PC-9 (cell line): ENCODE measurements around the gene KRT77.

Source experiments
- EZH2 ChIP-seq: fragments of 200-600 bp; sonication (generic); IDR thresholded peaks from 2 replicates; pipeline ENCODE4 v1.8.0; 2017; ENCODE audit warnings: antibody characterized with exemption, low read depth
- TF ChIP-seq, protein P1 (sequence below): fragments of 200-600 bp; sonication (generic); conservative IDR thresholded peaks from 2 replicates; pipeline ENCODE4 v1.6.1; 2017; ENCODE audit warnings: mixed run types, antibody characterized with exemption, mild to moderate bottlenecking, moderate library complexity

DNA sequence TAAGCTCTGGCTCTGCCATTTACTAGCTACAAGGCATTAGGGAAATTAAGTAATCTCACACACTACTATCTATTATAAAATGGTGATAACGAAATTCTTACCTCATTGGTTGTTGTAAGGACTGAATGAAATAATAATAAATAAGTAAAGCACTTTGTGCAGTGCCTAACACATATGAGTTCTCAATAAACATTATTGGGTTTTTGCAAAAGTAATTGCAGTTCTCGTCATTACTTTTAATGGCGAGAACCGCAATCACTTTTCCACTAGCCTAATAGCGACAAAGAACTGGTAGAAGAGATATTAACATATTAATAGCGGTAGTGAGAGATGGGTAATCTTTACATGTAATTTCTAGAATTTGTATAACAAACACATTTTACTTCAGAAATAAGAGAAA lies 9.2 kb downstream of the KRT77 start:
- TF ChIP-seq, protein P1, sequence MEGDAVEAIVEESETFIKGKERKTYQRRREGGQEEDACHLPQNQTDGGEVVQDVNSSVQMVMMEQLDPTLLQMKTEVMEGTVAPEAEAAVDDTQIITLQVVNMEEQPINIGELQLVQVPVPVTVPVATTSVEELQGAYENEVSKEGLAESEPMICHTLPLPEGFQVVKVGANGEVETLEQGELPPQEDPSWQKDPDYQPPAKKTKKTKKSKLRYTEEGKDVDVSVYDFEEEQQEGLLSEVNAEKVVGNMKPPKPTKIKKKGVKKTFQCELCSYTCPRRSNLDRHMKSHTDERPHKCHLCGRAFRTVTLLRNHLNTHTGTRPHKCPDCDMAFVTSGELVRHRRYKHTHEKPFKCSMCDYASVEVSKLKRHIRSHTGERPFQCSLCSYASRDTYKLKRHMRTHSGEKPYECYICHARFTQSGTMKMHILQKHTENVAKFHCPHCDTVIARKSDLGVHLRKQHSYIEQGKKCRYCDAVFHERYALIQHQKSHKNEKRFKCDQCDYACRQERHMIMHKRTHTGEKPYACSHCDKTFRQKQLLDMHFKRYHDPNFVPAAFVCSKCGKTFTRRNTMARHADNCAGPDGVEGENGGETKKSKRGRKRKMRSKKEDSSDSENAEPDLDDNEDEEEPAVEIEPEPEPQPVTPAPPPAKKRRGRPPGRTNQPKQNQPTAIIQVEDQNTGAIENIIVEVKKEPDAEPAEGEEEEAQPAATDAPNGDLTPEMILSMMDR: no peak
- no peak for TF ChIP-seq EZH2
